ENCODE data around the gene DACH1.

GRCh38 chr13:71751073-71751472, 115.9 kb downstream of the DACH1 start:
- TF ChIP-seq, protein P1, sequence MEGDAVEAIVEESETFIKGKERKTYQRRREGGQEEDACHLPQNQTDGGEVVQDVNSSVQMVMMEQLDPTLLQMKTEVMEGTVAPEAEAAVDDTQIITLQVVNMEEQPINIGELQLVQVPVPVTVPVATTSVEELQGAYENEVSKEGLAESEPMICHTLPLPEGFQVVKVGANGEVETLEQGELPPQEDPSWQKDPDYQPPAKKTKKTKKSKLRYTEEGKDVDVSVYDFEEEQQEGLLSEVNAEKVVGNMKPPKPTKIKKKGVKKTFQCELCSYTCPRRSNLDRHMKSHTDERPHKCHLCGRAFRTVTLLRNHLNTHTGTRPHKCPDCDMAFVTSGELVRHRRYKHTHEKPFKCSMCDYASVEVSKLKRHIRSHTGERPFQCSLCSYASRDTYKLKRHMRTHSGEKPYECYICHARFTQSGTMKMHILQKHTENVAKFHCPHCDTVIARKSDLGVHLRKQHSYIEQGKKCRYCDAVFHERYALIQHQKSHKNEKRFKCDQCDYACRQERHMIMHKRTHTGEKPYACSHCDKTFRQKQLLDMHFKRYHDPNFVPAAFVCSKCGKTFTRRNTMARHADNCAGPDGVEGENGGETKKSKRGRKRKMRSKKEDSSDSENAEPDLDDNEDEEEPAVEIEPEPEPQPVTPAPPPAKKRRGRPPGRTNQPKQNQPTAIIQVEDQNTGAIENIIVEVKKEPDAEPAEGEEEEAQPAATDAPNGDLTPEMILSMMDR (IDR thresholded peaks at IDR 0.05): no peak
- no peak for TF ChIP-seq POLR2A (IDR thresholded peaks at IDR 0.05)

Measured in lower leg skin (tissue), 3 donors.